Measurements from ENCODE around the gene OSBPL3. TPM values are rescaled to one million over a fixed set of nuclear protein-coding genes. Genes with fewer than 3 reads are reported as not detected.

Gene OSBPL3
- polyA plus RNA-seq, 1 of the 3 experiments (the other 2 are of a cell fraction), result 23.2 TPM

DNA sequence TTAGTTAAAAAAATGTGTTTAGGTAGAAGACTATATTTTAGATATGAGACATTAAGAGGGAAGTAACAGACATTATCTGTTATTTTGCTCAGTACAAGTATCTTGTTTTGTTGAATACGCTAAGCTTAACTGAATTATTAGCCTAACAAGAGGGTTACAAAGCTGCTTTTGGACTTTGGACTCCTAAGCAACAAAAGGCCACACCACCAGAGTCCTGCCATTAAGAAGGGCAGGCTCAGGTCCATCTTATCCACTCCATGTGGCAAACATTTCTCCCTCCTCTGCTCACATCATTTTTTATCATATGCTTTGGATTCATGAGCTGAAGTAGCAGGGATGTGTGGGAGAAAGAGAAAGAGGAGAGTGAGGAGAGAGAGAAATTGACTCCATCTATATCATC is 33.5 kb downstream of the OSBPL3 start:
- CTCF ChIA-PET, result interaction anchor here (1.8 to 2.8 kb wide), 4 partner anchors 8 to 152 kb away, joined by 4 to 10 read pairs (median 6); no protein-coding TSS in a partner anchor
- TF ChIP-seq EZH2phosphoT487 (IDR thresholded peaks at IDR 0.05; ENCODE audit: borderline replicate concordance, low read depth), result no peak
- TF ChIP-seq SMC3 (IDR thresholded peaks at IDR 0.05; ENCODE audit: low read depth, low read length), result no peak
- TF ChIP-seq, protein P1, sequence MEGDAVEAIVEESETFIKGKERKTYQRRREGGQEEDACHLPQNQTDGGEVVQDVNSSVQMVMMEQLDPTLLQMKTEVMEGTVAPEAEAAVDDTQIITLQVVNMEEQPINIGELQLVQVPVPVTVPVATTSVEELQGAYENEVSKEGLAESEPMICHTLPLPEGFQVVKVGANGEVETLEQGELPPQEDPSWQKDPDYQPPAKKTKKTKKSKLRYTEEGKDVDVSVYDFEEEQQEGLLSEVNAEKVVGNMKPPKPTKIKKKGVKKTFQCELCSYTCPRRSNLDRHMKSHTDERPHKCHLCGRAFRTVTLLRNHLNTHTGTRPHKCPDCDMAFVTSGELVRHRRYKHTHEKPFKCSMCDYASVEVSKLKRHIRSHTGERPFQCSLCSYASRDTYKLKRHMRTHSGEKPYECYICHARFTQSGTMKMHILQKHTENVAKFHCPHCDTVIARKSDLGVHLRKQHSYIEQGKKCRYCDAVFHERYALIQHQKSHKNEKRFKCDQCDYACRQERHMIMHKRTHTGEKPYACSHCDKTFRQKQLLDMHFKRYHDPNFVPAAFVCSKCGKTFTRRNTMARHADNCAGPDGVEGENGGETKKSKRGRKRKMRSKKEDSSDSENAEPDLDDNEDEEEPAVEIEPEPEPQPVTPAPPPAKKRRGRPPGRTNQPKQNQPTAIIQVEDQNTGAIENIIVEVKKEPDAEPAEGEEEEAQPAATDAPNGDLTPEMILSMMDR (IDR thresholded peaks at IDR 0.05), result no peak
- TF ChIP-seq RXRA (IDR thresholded peaks at IDR 0.05; ENCODE audit: borderline replicate concordance, low read depth), result no peak
- TF ChIP-seq NRF1 (IDR thresholded peaks at IDR 0.05; ENCODE audit: low read depth, low read length), result no peak
- no peak for TF ChIP-seq FOXJ3 (CRISPR knock-in tag; IDR thresholded peaks at IDR 0.05)
- TF ChIP-seq, protein P2, sequence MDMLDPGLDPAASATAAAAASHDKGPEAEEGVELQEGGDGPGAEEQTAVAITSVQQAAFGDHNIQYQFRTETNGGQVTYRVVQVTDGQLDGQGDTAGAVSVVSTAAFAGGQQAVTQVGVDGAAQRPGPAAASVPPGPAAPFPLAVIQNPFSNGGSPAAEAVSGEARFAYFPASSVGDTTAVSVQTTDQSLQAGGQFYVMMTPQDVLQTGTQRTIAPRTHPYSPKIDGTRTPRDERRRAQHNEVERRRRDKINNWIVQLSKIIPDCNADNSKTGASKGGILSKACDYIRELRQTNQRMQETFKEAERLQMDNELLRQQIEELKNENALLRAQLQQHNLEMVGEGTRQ (IDR thresholded peaks at IDR 0.05; ENCODE audit: borderline replicate concordance, low read depth, low read length), result no peak
- TF ChIP-seq, protein P3, sequence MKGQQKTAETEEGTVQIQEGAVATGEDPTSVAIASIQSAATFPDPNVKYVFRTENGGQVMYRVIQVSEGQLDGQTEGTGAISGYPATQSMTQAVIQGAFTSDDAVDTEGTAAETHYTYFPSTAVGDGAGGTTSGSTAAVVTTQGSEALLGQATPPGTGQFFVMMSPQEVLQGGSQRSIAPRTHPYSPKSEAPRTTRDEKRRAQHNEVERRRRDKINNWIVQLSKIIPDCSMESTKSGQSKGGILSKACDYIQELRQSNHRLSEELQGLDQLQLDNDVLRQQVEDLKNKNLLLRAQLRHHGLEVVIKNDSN (IDR thresholded peaks at IDR 0.05; ENCODE audit: borderline replicate concordance, low read depth), result no peak
- no peak for TF ChIP-seq GATA2 (CRISPR knock-in tag; IDR thresholded peaks at IDR 0.05)
- no peak for TF ChIP-seq TAF1 (IDR thresholded peaks at IDR 0.05; ENCODE audit: borderline replicate concordance, low read depth, low read length)
- no peak for TF ChIP-seq MEF2A (IDR thresholded peaks at IDR 0.05; ENCODE audit: borderline replicate concordance, low read depth)
- TF ChIP-seq RFX5 (IDR thresholded peaks at IDR 0.05; ENCODE audit: low read length), result no peak
- no peak for TF ChIP-seq RCOR1 (IDR thresholded peaks at IDR 0.05; ENCODE audit: low read length)
- TF ChIP-seq TEAD4 (IDR thresholded peaks at IDR 0.05; ENCODE audit: borderline replicate concordance, insufficient read depth), result no peak
- TF ChIP-seq, protein P4, sequence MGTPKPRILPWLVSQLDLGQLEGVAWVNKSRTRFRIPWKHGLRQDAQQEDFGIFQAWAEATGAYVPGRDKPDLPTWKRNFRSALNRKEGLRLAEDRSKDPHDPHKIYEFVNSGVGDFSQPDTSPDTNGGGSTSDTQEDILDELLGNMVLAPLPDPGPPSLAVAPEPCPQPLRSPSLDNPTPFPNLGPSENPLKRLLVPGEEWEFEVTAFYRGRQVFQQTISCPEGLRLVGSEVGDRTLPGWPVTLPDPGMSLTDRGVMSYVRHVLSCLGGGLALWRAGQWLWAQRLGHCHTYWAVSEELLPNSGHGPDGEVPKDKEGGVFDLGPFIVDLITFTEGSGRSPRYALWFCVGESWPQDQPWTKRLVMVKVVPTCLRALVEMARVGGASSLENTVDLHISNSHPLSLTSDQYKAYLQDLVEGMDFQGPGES (IDR thresholded peaks at IDR 0.05; ENCODE audit: low read depth, low read length), result no peak
- TF ChIP-seq, protein P5, sequence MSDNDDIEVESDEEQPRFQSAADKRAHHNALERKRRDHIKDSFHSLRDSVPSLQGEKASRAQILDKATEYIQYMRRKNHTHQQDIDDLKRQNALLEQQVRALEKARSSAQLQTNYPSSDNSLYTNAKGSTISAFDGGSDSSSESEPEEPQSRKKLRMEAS (IDR thresholded peaks at IDR 0.05; ENCODE audit: low read depth), result no peak
- TF ChIP-seq RAD21 (IDR thresholded peaks at IDR 0.05; ENCODE audit: low read length), result no peak
- TF ChIP-seq MXI1 (IDR thresholded peaks at IDR 0.05; ENCODE audit: low read depth, low read length), result no peak
- TF ChIP-seq, protein P6, sequence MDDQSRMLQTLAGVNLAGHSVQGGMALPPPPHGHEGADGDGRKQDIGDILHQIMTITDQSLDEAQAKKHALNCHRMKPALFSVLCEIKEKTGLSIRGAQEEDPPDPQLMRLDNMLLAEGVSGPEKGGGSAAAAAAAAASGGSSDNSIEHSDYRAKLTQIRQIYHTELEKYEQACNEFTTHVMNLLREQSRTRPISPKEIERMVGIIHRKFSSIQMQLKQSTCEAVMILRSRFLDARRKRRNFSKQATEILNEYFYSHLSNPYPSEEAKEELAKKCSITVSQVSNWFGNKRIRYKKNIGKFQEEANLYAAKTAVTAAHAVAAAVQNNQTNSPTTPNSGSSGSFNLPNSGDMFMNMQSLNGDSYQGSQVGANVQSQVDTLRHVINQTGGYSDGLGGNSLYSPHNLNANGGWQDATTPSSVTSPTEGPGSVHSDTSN (IDR thresholded peaks at IDR 0.05), result no peak
- TF ChIP-seq, protein P7, sequence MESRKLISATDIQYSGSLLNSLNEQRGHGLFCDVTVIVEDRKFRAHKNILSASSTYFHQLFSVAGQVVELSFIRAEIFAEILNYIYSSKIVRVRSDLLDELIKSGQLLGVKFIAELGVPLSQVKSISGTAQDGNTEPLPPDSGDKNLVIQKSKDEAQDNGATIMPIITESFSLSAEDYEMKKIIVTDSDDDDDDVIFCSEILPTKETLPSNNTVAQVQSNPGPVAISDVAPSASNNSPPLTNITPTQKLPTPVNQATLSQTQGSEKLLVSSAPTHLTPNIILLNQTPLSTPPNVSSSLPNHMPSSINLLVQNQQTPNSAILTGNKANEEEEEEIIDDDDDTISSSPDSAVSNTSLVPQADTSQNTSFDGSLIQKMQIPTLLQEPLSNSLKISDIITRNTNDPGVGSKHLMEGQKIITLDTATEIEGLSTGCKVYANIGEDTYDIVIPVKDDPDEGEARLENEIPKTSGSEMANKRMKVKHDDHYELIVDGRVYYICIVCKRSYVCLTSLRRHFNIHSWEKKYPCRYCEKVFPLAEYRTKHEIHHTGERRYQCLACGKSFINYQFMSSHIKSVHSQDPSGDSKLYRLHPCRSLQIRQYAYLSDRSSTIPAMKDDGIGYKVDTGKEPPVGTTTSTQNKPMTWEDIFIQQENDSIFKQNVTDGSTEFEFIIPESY (IDR thresholded peaks at IDR 0.05; ENCODE audit: borderline replicate concordance, low read depth), result no peak
- no peak overlapping the region for H3K27ac ChIP-seq (ENCODE audit: low read depth in 2 of 2, low read length in 1 of 2)

More for the DNA sequence above, 33.5 kb downstream of the OSBPL3 start:
- POLR2A ChIA-PET, result no interaction called here
- no peaks in the 10 kb centered on the region for H3K9me3 ChIP-seq
- no peak overlapping the region for H2AFZ ChIP-seq (ENCODE audit: low read depth)
- no peak overlapping the region for H3K9ac ChIP-seq
- H3K9me2 ChIP-seq, result no peaks in the 10 kb centered on the region
- WGBS (ENCODE audit: low lambda C conversion rate), result 94% methylated on average over 1 of the region's 1 CpG
- H4K20me1 ChIP-seq (ENCODE audit: insufficient read depth), result no peaks in the 10 kb centered on the region
- peaks cover 10 to 25% of the 10 kb centered on the region in 2 experiments; a peak in 3 of 4 replicates for H3K4me1 ChIP-seq (ENCODE audit: control insufficient read depth in 1 of 2, insufficient read depth in 2 of 2, low read depth in 1 of 2, low read length in 1 of 2)
- peaks cover 89% of the 10 kb centered on the region for H3K79me2 ChIP-seq (ENCODE audit: insufficient read depth)
- H3F3A ChIP-seq (replicated peaks; ENCODE audit: insufficient read depth), result peaks cover 28% of the 10 kb centered on the region
- DNase-seq, result no peak
- H3K27me3 ChIP-seq (ENCODE audit: insufficient read depth), result no peaks in the 10 kb centered on the region
- no peak overlapping the region for H3K4me3 ChIP-seq (ENCODE audit: low read depth in 2 of 2, low read length in 1 of 2)
- no peaks in the 10 kb centered on the region for H3K36me3 ChIP-seq (replicated peaks in 1 of 2; ENCODE audit: control insufficient read depth in 1 of 2, insufficient read depth in 2 of 2, low read length in 1 of 2)
- H3K4me2 ChIP-seq, result no peak overlapping the region; the same call in 1 of the 2 replicates

Measured in SK-N-SH (cell line).